Vagina (tissue), 2 donors: Measurements from ENCODE around the gene STK24. TPM values are rescaled to one million over a fixed set of nuclear protein-coding genes. Genes with fewer than 3 reads are reported as not detected.
A peak's percentile ranks its signal among the peaks of the same experiment; 100 is the strongest.

Source experiments
- DNase-seq, 2 donors: peaks; one replicate each; pipeline ENCODE4 v3.0.0-alpha.2; 2017; ENCODE audit errors: extremely low spot score in 2 of 2
- H3K27ac ChIP-seq: fragments of 200-600 bp; sonication (generic); one replicate; pipeline ENCODE4 v1.5.1; 2019
- H3K27me3 ChIP-seq: fragments of 200-600 bp; sonication (generic); one replicate; pipeline ENCODE4 v1.5.1; 2019
- H3K36me3 ChIP-seq, 2 donors: fragments of 200-600 bp; sonication (generic); one replicate each; pipeline ENCODE4 v1.5.1; 2017 to 2019
- H3K4me1 ChIP-seq: fragments of 200-600 bp; sonication (generic); one replicate; pipeline ENCODE4 v1.5.1; 2019
- H3K4me3 ChIP-seq, 2 donors: fragments of 200-600 bp; sonication (generic); 1 replicate in 1 of 2; 2 replicates in 1 of 2; pipeline ENCODE4 v1.5.1; 2016 to 2019
- H3K9me3 ChIP-seq: fragments of 200-600 bp; sonication (generic); one replicate; pipeline ENCODE4 v1.5.1; 2019
- POLR2A ChIP-seq, 2 donors: fragments of 450-650 bp; IDR thresholded peaks; one replicate each; pipeline ENCODE4 v1.6.1; 2017; ENCODE audit warnings: antibody characterized with exemption in 2 of 2, mild to moderate bottlenecking in 2 of 2, moderate library complexity in 2 of 2
- POLR2AphosphoS5 ChIP-seq, 2 donors: sonication (generic); formaldehyde crosslinking; IDR thresholded peaks; one replicate each; pipeline ENCODE4 v1.9.0; 2017; ENCODE audit warnings: antibody characterized with exemption in 2 of 2, mild to moderate bottlenecking in 2 of 2, low read depth in 1 of 2; ENCODE audit not compliant: insufficient read depth in 1 of 2
- intact Hi-C: fragments of 100-400 bp; cut with DNase I; formaldehyde crosslinking; loops from one replicate; pipeline ENCODE4 v1.15.1; 2023
- total RNA-seq: library from RNA; depleted of rRNA; stranded (reverse); fragments of >200 nt; gene quantifications from one replicate; pipeline ENCODE4 v1.2.3, GENCODE V29; 2016
- TF ChIP-seq, protein P1 (sequence below), 3 experiments: fragments of 450-650 bp in 2 of 3; fragments of 200-600 bp in 1 of 3; sonication (generic) in 1 of 3; IDR thresholded peaks; one replicate each; pipeline ENCODE4 v1.5.1; 2017 to 2019; ENCODE audit warnings: antibody characterized with exemption in 3 of 3, mild to moderate bottlenecking in 2 of 3, moderate library complexity in 2 of 3

STK24 gene
- total RNA-seq, 1 donor from 2014 or later: 82.5 TPM

- Histone ChIP-seq H3K9me3 (no peaks in the 10 kb centered on the region), H3K27ac (no peak overlapping the region), H3K27me3 (no peaks in the 10 kb centered on the region), H3K4me3 (no peak overlapping the region), H3K4me1 (peaks cover 100% of the 10 kb centered on the region), H3K36me3 (no peaks in the 10 kb centered on the region)
- DNase-seq: no peak
- TF ChIP-seq, protein P1, sequence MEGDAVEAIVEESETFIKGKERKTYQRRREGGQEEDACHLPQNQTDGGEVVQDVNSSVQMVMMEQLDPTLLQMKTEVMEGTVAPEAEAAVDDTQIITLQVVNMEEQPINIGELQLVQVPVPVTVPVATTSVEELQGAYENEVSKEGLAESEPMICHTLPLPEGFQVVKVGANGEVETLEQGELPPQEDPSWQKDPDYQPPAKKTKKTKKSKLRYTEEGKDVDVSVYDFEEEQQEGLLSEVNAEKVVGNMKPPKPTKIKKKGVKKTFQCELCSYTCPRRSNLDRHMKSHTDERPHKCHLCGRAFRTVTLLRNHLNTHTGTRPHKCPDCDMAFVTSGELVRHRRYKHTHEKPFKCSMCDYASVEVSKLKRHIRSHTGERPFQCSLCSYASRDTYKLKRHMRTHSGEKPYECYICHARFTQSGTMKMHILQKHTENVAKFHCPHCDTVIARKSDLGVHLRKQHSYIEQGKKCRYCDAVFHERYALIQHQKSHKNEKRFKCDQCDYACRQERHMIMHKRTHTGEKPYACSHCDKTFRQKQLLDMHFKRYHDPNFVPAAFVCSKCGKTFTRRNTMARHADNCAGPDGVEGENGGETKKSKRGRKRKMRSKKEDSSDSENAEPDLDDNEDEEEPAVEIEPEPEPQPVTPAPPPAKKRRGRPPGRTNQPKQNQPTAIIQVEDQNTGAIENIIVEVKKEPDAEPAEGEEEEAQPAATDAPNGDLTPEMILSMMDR (IDR thresholded peaks at IDR 0.05): no peak
- TF ChIP-seq POLR2A (IDR thresholded peaks at IDR 0.05): no peak
- TF ChIP-seq POLR2AphosphoS5 (IDR thresholded peaks at IDR 0.05; ENCODE audit: insufficient read depth in 1 of 2, low read depth in 1 of 2): no peak
- intact Hi-C loops: no loop called here
These were observed 9.8 kb downstream of the STK24 start for GRCh38 chr13:98567140-98567539.

GRCh38 chr13:98565726-98566565 lies 11.0 kb downstream of the STK24 start:
- H3K4me3 ChIP-seq: peak overlapping the region in 1 of 2 donors; percentile 11
- intact Hi-C loops: no loop called here
- H3K36me3 ChIP-seq: no peaks in the 10 kb centered on the region
- no peaks in the 10 kb centered on the region for H3K9me3 ChIP-seq
- peak overlapping the region; percentile 47 for H3K27ac ChIP-seq
- no peak for TF ChIP-seq POLR2A (IDR thresholded peaks at IDR 0.05)
- TF ChIP-seq POLR2AphosphoS5 (IDR thresholded peaks at IDR 0.05; ENCODE audit: insufficient read depth in 1 of 2, low read depth in 1 of 2): peak in 1 of 2 donors; percentile 19
- TF ChIP-seq, protein P1 (IDR thresholded peaks at IDR 0.05): no peak
- no peaks in the 10 kb centered on the region for H3K27me3 ChIP-seq
- no peak for DNase-seq
- H3K4me1 ChIP-seq: peaks cover 100% of the 10 kb centered on the region

DNA sequence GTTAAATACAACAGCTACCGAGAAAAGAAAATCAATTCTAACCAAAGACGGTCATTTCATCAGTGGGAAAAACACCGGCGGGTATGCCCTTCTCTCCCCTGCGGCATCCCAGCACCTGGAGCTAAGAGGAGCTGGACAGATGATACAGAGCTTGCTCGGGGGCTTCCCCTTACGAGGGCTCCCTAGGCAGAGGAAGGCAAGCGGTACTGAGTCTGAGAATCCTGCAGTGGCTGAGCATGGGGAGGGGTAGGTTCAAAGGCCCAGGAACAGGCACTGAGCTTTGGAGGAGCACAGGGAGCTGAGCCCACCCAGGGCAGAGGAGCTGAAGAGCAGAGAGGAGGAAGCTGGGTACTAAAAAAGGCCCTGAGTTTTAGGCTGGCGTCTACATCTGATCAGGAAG lies 12.7 kb downstream of the STK24 start:
- H3K27me3 ChIP-seq: no peaks in the 10 kb centered on the region
- H3K9me3 ChIP-seq: no peaks in the 10 kb centered on the region
- DNase-seq: no peak
- no peaks in the 10 kb centered on the region for H3K36me3 ChIP-seq
- intact Hi-C loops: no loop called here
- H3K4me3 ChIP-seq: no peak overlapping the region
- TF ChIP-seq, protein P1 (IDR thresholded peaks at IDR 0.05): no peak
- TF ChIP-seq POLR2AphosphoS5 (IDR thresholded peaks at IDR 0.05; ENCODE audit: insufficient read depth in 1 of 2, low read depth in 1 of 2): no peak
- no peak for TF ChIP-seq POLR2A (IDR thresholded peaks at IDR 0.05)
- H3K27ac ChIP-seq: peak overlapping the region; percentile 15
- peaks cover 100% of the 10 kb centered on the region for H3K4me1 ChIP-seq

GRCh38 chr13:98563071-98563470 lies 13.8 kb downstream of the STK24 start:
- H3K36me3 ChIP-seq: no peaks in the 10 kb centered on the region
- intact Hi-C loops: no loop called here
- TF ChIP-seq, protein P1 (IDR thresholded peaks at IDR 0.05): no peak
- TF ChIP-seq POLR2A (IDR thresholded peaks at IDR 0.05) (no peak), POLR2AphosphoS5 (IDR thresholded peaks at IDR 0.05; ENCODE audit: insufficient read depth in 1 of 2, low read depth in 1 of 2) (no peak)
- no peak for DNase-seq
- peak overlapping the region in 1 of 2 donors; percentile 2 for H3K4me3 ChIP-seq
- peaks cover 99% of the 10 kb centered on the region for H3K4me1 ChIP-seq
- H3K27ac ChIP-seq: peak overlapping the region; percentile 16
- no peaks in the 10 kb centered on the region for H3K9me3 ChIP-seq
- H3K27me3 ChIP-seq: no peaks in the 10 kb centered on the region

- intact Hi-C loops: no loop called here
- no peaks in the 10 kb centered on the region for H3K9me3 ChIP-seq
- H3K27ac ChIP-seq: no peak overlapping the region
- H3K27me3 ChIP-seq: no peaks in the 10 kb centered on the region
- peaks cover 88% of the 10 kb centered on the region for H3K4me1 ChIP-seq
- no peak for DNase-seq
- H3K4me3 ChIP-seq: no peak overlapping the region
- TF ChIP-seq, protein P1 (IDR thresholded peaks at IDR 0.05): no peak
- TF ChIP-seq POLR2A (IDR thresholded peaks at IDR 0.05) (no peak), POLR2AphosphoS5 (IDR thresholded peaks at IDR 0.05; ENCODE audit: insufficient read depth in 1 of 2, low read depth in 1 of 2) (no peak)
- H3K36me3 ChIP-seq: no peaks in the 10 kb centered on the region
These were observed 17.7 kb downstream of the STK24 start for GRCh38 chr13:98559169-98559568.
